HepG2 (cell line): ENCODE results near the gene ALCAM. TPM values are rescaled to one million over a fixed set of nuclear protein-coding genes. Genes with fewer than 3 reads are reported as not detected.
A peak's percentile ranks its signal among the peaks of the same experiment; 100 is the strongest.

Source experiments
- ATAC-seq: fragments of 200-7000 bp; cut with Tn5 transposase; 3 replicates; pipeline ENCODE4 v1.9.1; 2020; ENCODE audit warnings: mild to moderate bottlenecking, moderate library complexity
- BruUV-seq: library from RNA; stranded (reverse); fragments of 400-500 nt; replicated peaks from 2 replicates; lab custom pipeline; 2021; lab: Mats Ljungman, UMichigan
- CTCF ChIA-PET: fragments of 300-600 bp; formaldehyde crosslinking; extraction: SDS; loops from one replicate; lab custom pipeline; 2021; ENCODE audit warnings: low total read pairs, inconsistent platforms, low intra/inter-chr PET ratio; lab: Yijun Ruan, JAX
- POLR2A ChIA-PET: fragments of 350-600 bp; sonication (Branson Sonifier 250); formaldehyde crosslinking; loops from one replicate; lab custom pipeline; 2020; ENCODE audit warnings: antibody characterized with exemption, inconsistent platforms; lab: Yijun Ruan, JAX
- DNase-seq: peaks from one replicate; pipeline ENCODE4 v3.0.0-alpha.2; 2015; ENCODE audit warnings: low spot score
- FAIRE-seq: peaks from 3 replicates; lab custom pipeline; 2011; peaks lifted over from hg19 to GRCh38; lab: Jason Lieb, UNC
- H2AFZ ChIP-seq: one replicate; pipeline ENCODE4 v1.6.1; 2011; ENCODE audit warnings: low read length, inconsistent platforms
- H3K27ac ChIP-seq: fragments of 300-600 bp; 3 replicates; pipeline ENCODE4 v1.8.0; 2011; ENCODE audit warnings: mixed run types, mild to moderate bottlenecking, mixed read lengths, low read length, inconsistent platforms; ENCODE audit not compliant: insufficient read depth; ENCODE audit errors: extremely low read length
- H3K27me3 ChIP-seq, 2 experiments: fragments of 200-600 bp in 1 of 2; 2 replicates in 1 of 2; 3 replicates in 1 of 2; pipeline versions ENCODE4 v1.6.0 to v1.8.0; 2011; ENCODE audit warnings: low read length in 2 of 2, mild to moderate bottlenecking in 2 of 2, moderate library complexity in 2 of 2, inconsistent platforms in 1 of 2; ENCODE audit not compliant: insufficient read depth in 2 of 2, control insufficient read depth in 1 of 2
- H3K36me3 ChIP-seq, 2 experiments: fragments of 200-600 bp in 1 of 2; replicated peaks in 1 of 2; 2 replicates in 1 of 2; 3 replicates in 1 of 2; pipeline versions ENCODE4 v1.5.1 to v1.8.0; 2011; ENCODE audit warnings: low read length in 2 of 2, inconsistent platforms in 1 of 2; ENCODE audit not compliant: insufficient read depth in 2 of 2, control insufficient read depth in 1 of 2
- H3K4me1 ChIP-seq: 2 replicates; pipeline ENCODE4 v1.5.1; 2012; ENCODE audit warnings: low read length, inconsistent platforms; ENCODE audit not compliant: insufficient read depth
- H3K4me2 ChIP-seq: 2 replicates; pipeline ENCODE4 v1.6.0; 2011; ENCODE audit warnings: low read depth, low read length, inconsistent platforms
- H3K4me3 ChIP-seq, 3 experiments: fragments of 200-600 bp in 1 of 3; sonication (generic), shearing (Covaris generic) in 1 of 3; replicated peaks in 1 of 3; 2 replicates each; pipeline ENCODE4 v1.5.1; 2011 to 2016; ENCODE audit warnings: low read length in 3 of 3, inconsistent platforms in 2 of 3, low read depth in 2 of 3, mild to moderate bottlenecking in 2 of 3, control low read depth in 1 of 3, mixed read lengths in 1 of 3; ENCODE audit not compliant: insufficient read depth in 1 of 3
- H3K79me2 ChIP-seq: one replicate; pipeline ENCODE4 v1.6.1; 2011; ENCODE audit warnings: low read length, inconsistent platforms; ENCODE audit not compliant: insufficient read depth
- H3K9ac ChIP-seq: 2 replicates; pipeline ENCODE4 v1.6.0; 2011; ENCODE audit warnings: mild to moderate bottlenecking, low read depth, low read length, inconsistent platforms; ENCODE audit not compliant: insufficient read depth
- H3K9me3 ChIP-seq: 2 replicates; pipeline ENCODE4 v1.5.1; 2012; ENCODE audit warnings: mild to moderate bottlenecking, low read length
- H4K20me1 ChIP-seq: 2 replicates; pipeline ENCODE4 v1.6.0; 2011; ENCODE audit warnings: inconsistent platforms, mild to moderate bottlenecking, low read length, moderate library complexity; ENCODE audit not compliant: insufficient read depth
- DRAP1 ChIP-seq: IDR thresholded peaks from 2 replicates; pipeline ENCODE4 v1.6.1; 2016; ENCODE audit warnings: missing genetic modification reagents, missing compliant biosample characterization
- ETV5 ChIP-seq: IDR thresholded peaks from 2 replicates; pipeline ENCODE4 v1.6.1; 2018; ENCODE audit warnings: missing biosample characterization, missing genetic modification reagents, inconsistent platforms, borderline replicate concordance
- FOXP4 ChIP-seq: sonication (generic); formaldehyde crosslinking; IDR thresholded peaks from 2 replicates; pipeline ENCODE4 v1.4.0; 2020; ENCODE audit warnings: missing genetic modification reagents
- GATAD2A ChIP-seq: IDR thresholded peaks from 2 replicates; pipeline ENCODE4 v1.6.1; 2016
- HMG20A ChIP-seq: IDR thresholded peaks from 2 replicates; pipeline ENCODE4 v1.6.1; 2016; ENCODE audit warnings: borderline replicate concordance
- HOXA5 ChIP-seq: sonication (generic); formaldehyde crosslinking; IDR thresholded peaks from 2 replicates; pipeline ENCODE4 v1.4.0; 2020; ENCODE audit warnings: missing genetic modification reagents
- KLF16 ChIP-seq, 2 experiments: sonication (generic) in 1 of 2; formaldehyde crosslinking in 1 of 2; IDR thresholded peaks; 2 replicates each; pipeline versions ENCODE4 v1.6.1 to v1.8.0; 2016 to 2023; ENCODE audit warnings: missing genetic modification reagents in 2 of 2, missing compliant biosample characterization in 1 of 2
- KLF6 ChIP-seq: IDR thresholded peaks from 2 replicates; pipeline ENCODE4 v1.8.0; 2016; ENCODE audit warnings: missing biosample characterization, missing genetic modification reagents
- KLF9 ChIP-seq: IDR thresholded peaks from 2 replicates; pipeline ENCODE4 v1.6.1; 2016; ENCODE audit warnings: low read depth
- RXRB ChIP-seq: IDR thresholded peaks from 2 replicates; pipeline ENCODE4 v1.6.1; 2016; ENCODE audit warnings: borderline replicate concordance, missing genetic modification reagents, missing compliant biosample characterization
- SOX6 ChIP-seq, 2 experiments: fragments of 450-650 bp in 1 of 2; sonication (generic) in 1 of 2; formaldehyde crosslinking in 1 of 2; IDR thresholded peaks; 2 replicates each; pipeline versions ENCODE4 v1.4.0 to v1.6.1; 2017 to 2020; ENCODE audit warnings: antibody characterized with exemption in 1 of 2, mild to moderate bottlenecking in 1 of 2, missing genetic modification reagents in 1 of 2
- SP140L ChIP-seq: sonication (generic); formaldehyde crosslinking; IDR thresholded peaks from 2 replicates; pipeline ENCODE4 v1.4.0; 2020; ENCODE audit warnings: missing genetic modification reagents, borderline replicate concordance
- TEAD2 ChIP-seq: sonication (generic); formaldehyde crosslinking; IDR thresholded peaks from 2 replicates; pipeline ENCODE4 v1.9.0; 2021; ENCODE audit warnings: missing genetic modification reagents
- ZFX ChIP-seq: sonication (generic); formaldehyde crosslinking; IDR thresholded peaks from 2 replicates; pipeline ENCODE4 v1.4.0; 2020; ENCODE audit warnings: mild to moderate bottlenecking, low read depth, missing genetic modification reagents, moderate library complexity
- ZMYM4 ChIP-seq: sonication (generic); formaldehyde crosslinking; IDR thresholded peaks from 2 replicates; pipeline ENCODE4 v1.8.1; 2023; ENCODE audit warnings: mild to moderate bottlenecking, missing genetic modification reagents
- ZNF770 ChIP-seq: sonication (generic); formaldehyde crosslinking; IDR thresholded peaks from 2 replicates; pipeline ENCODE4 v1.5.0; 2020; ENCODE audit warnings: mild to moderate bottlenecking, missing genetic modification reagents
- ZZZ3 ChIP-seq: sonication (generic); formaldehyde crosslinking; IDR thresholded peaks from 2 replicates; pipeline ENCODE4 v1.4.0; 2020; ENCODE audit warnings: missing genetic modification reagents, mild to moderate bottlenecking, borderline replicate concordance
- in situ Hi-C: cut with HindIII; loops from 2 replicates; pipeline ENCODE4 v1.10.0; 2017; ENCODE audit warnings: low pct_unique_long_range_greater_than_20kb; ENCODE audit not compliant: extremely low pct_ligation_motif_present
- intact Hi-C: fragments of 100-400 bp; cut with micrococcal nuclease; formaldehyde crosslinking; loops from one replicate; pipeline ENCODE4 v1.10.0; 2022; ENCODE audit not compliant: unreplicated experiment
- polyA plus RNA-seq, 8 experiments: library from polyadenylated mRNA; depleted of rRNA in 3 of 8; stranded (reverse) in 7 of 8; unstranded in 1 of 8; fragments of >200 nt; fragmentation: Illumina TruSeq in 4 of 8; extraction: Trizol in 4 of 8; gene quantifications; 2 replicates each; pipeline versions ENCODE4 v1.2.1 to v1.2.3, GENCODE V29; 2011 to 2016; ENCODE audit warnings: low read depth in 4 of 8, missing spikeins in 1 of 8, mixed read lengths in 1 of 8; ENCODE audit not compliant: insufficient read depth in 1 of 8
- total RNA-seq, 5 experiments: library from RNA; depleted of rRNA; stranded (reverse); fragments of >200 nt; fragmentation: Illumina TruSeq; extraction: Trizol; gene quantifications; 2 replicates each; pipeline ENCODE4 v1.2.3, GENCODE V29; 2016; ENCODE audit warnings: low read depth in 1 of 5
- TF ChIP-seq, protein P1 (sequence below): IDR thresholded peaks from 2 replicates; pipeline ENCODE4 v1.6.1; 2016
- TF ChIP-seq, protein P2 (sequence below): sonication (generic); formaldehyde crosslinking; conservative IDR thresholded peaks from 2 replicates; pipeline ENCODE4 v1.8.0; 2022; ENCODE audit warnings: mild to moderate bottlenecking, moderate library complexity, missing genetic modification reagents

The ALCAM gene
- total and polyA plus RNA-seq, 2 of the 13 experiments (the other 11 are each of a cell fraction or from before 2014, with no cell fraction given) = 26.0 to 33.1 TPM

GRCh38 chr3:105436687-105437086 is 70.0 kb downstream of the ALCAM start:
- no peak for FAIRE-seq
- Histone ChIP-seq H3K36me3 (no peaks in the 10 kb centered on the region), H4K20me1 (no peaks in the 10 kb centered on the region), H2AFZ (no peak overlapping the region), H3K9ac (no peak overlapping the region), H3K4me3 (no peak overlapping the region), H3K27ac (no peak overlapping the region), H3K4me1 (peaks cover 29% of the 10 kb centered on the region), H3K4me2 (no peak overlapping the region), H3K9me3 (no peaks in the 10 kb centered on the region), H3K27me3 (no peaks in the 10 kb centered on the region), H3K79me2 (peaks cover 2% of the 10 kb centered on the region)
- intact Hi-C loops = loop anchor here (5.0 kb wide), 1 partner anchor 36 kb away; no protein-coding TSS in a partner anchor
- ChIA-PET CTCF (no interaction called here), POLR2A (no interaction called here)
- in situ Hi-C loops = no loop called here
- DNase-seq = peak; percentile 0
- no peak for ATAC-seq
- no TSS peak for BruUV-seq
- no peak for TF ChIP-seq SP140L (CRISPR knock-in tag)
- TF ChIP-seq, protein P1, sequence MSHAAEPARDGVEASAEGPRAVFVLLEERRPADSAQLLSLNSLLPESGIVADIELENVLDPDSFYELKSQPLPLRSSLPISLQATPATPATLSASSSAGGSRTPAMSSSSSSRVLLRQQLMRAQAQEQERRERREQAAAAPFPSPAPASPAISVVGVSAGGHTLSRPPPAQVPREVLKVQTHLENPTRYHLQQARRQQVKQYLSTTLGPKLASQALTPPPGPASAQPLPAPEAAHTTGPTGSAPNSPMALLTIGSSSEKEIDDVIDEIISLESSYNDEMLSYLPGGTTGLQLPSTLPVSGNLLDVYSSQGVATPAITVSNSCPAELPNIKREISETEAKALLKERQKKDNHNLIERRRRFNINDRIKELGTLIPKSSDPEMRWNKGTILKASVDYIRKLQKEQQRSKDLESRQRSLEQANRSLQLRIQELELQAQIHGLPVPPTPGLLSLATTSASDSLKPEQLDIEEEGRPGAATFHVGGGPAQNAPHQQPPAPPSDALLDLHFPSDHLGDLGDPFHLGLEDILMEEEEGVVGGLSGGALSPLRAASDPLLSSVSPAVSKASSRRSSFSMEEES (CRISPR knock-in tag) = no peak
- no peak for TF ChIP-seq KLF16 (CRISPR knock-in tag; IDR thresholded peaks at IDR 0.05)
- no peak for TF ChIP-seq KLF6
- TF ChIP-seq ZFX (CRISPR knock-in tag) = no peak
- TF ChIP-seq TEAD2 = no peak
- TF ChIP-seq KLF9 (CRISPR knock-in tag) = no peak
- TF ChIP-seq HOXA5 (CRISPR knock-in tag) = no peak
- TF ChIP-seq GATAD2A (CRISPR knock-in tag) = peak; percentile 63
- no peak for TF ChIP-seq ZNF770
- TF ChIP-seq ZZZ3 (CRISPR knock-in tag) = no peak
- TF ChIP-seq DRAP1 (CRISPR knock-in tag) = no peak
- no peak for TF ChIP-seq ETV5 (CRISPR knock-in tag)
- TF ChIP-seq, protein P2, sequence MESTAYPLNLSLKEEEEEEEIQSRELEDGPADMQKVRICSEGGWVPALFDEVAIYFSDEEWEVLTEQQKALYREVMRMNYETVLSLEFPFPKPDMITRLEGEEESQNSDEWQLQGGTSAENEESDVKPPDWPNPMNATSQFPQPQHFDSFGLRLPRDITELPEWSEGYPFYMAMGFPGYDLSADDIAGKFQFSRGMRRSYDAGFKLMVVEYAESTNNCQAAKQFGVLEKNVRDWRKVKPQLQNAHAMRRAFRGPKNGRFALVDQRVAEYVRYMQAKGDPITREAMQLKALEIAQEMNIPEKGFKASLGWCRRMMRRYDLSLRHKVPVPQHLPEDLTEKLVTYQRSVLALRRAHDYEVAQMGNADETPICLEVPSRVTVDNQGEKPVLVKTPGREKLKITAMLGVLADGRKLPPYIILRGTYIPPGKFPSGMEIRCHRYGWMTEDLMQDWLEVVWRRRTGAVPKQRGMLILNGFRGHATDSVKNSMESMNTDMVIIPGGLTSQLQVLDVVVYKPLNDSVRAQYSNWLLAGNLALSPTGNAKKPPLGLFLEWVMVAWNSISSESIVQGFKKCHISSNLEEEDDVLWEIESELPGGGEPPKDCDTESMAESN (CRISPR knock-in tag) = no peak
- no peak for TF ChIP-seq FOXP4 (CRISPR knock-in tag)
- TF ChIP-seq HMG20A (CRISPR knock-in tag) = peak; percentile 34; the same call in 1 of the 2 replicates
- TF ChIP-seq ZMYM4 (CRISPR knock-in tag) = peak; percentile 28; the same call in 1 of the 2 replicates
- TF ChIP-seq RXRB = peak; percentile 26; the same call in 1 of the 2 replicates
- no peak for TF ChIP-seq SOX6 (IDR thresholded peaks at IDR 0.05)
- TF ChIP-seq SOX6 (CRISPR knock-in tag; IDR thresholded peaks at IDR 0.05) = peak; percentile 64
